NCI-H510A (cell line): Measurements from ENCODE around the gene GSDME.

ENCODE experiments used
- DNase-seq: peaks from one replicate; lab custom pipeline; 2025; lab: John Stamatoyannopoulos, UW

The GSDME gene

DNA sequence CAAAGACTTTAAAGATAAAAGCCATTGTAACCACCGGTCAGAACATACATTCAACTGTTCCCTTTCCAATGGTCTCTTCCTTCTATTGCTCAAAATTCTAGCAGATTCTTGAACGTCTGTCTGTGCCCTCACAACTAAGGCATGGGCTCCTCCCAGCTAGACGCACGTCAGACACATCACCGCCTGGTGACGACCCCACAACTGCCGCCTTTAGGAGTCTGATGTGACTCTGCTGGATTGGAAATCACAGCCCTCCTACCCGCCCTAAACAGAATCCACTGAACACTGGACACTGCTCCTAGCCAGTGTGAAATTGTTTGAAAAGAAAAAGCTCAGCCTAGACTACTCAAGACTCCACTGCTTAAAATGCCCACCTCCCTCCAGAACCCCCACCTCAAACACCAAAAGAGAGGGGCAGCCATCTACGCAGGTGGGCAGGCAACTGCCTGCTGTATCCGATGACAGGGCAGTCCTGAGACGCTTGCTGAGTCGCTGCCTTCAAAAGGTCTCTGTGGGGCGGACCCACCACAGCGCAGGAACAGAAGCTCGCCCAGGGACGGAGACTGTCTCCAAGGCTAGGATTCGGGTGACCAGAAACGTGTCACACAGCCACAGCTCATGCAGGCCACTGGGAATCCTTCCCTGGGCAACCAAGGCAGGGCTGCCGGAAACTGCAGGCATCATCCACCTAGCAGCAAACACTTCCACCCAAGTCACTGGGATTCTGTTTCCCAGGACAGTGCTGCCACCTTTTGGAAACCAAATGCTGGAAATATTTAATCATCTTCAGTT is 34.7 kb downstream of the GSDME start:
- DNase-seq, result no peak

DNA sequence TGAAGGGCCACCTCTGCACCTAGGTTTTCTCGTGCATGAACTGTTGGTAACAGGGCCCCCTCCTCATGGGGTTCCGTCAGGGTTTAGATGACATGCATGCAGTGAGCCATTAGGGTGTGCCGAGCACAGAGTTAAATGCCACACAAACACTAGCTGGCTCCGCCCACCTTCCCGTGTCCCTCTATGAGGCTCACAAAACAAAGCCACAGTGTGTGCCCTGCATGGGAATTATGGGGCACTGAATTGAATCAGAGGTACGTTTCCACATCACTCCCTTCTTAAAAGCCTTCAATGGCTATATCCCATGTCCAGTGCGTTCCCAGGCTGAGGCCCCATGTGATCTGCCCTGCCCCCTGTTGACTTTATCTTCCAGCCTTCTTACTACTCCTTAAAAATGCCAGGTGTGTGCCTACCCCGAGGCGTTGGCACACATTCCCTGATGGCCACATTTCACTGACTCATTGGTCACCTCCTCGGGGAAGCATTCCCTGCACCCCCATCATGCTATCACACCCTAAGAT is 35.7 kb downstream of the GSDME start:
- DNase-seq, result no peak

DNA sequence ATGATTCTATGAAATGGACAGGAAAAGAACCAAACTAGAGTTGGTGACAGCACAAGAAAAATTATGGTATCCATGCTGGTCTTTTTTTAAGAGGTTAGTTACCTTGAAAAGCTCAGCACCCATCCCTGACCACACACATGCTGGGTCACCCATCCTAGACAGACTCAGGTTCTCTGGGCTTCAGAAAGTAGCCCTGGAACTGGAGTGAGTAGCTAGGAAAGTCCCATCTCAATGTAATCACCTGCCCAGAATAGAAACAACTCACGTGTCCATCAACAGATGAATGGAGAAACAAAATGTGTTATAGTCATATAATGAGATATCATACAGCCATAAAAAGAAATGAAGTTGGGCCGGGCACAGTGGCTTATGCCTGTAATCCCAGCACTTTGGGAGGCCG is 37.0 kb downstream of the GSDME start:
- DNase-seq, result no peak

DNA sequence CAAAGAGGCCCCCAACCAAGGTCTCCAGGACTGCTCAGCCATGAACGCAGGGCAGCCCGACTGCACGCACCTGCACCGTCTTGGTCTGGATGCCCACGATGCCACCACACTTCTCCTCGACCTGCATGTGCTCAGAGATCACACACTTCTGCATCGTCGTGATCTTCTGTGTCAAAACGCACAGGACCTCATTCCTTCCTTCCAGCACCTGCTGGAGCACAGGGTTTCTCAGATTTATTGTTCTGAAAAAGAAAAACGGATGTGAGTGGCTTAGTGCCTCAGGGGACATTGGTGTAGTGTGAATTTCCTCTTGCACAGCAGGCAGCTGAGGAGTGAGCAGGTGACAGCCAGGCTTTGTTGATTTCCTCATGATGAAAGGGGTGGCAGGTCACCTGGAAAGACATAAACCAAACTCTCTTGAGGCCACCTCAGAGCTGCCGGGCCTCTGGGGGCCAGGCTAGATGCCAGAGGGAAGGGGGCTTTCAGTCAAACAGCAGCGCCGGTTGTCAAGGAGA is 38.2 kb downstream of the GSDME start:
- DNase-seq, result no peak

DNA sequence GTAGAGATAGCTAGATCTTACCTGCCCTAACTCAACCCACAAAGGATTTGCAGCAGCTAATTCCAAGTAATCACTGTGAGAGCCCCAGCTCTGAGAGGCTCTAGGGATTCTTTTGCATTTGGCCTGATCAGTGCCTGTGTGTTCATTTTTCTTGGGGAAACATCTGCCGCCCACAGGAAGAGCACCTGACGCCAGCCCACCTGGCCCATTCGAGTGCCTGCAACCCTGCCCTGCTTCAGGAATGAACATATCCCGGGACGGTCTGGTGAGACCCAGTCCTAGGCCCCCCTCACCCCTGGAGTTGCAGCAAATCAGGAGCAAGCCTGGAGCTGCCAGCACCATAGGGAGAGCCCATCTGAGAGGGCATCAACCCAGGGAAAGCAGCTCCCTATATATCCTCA is 38.8 kb downstream of the GSDME start:
- no peak for DNase-seq

DNA sequence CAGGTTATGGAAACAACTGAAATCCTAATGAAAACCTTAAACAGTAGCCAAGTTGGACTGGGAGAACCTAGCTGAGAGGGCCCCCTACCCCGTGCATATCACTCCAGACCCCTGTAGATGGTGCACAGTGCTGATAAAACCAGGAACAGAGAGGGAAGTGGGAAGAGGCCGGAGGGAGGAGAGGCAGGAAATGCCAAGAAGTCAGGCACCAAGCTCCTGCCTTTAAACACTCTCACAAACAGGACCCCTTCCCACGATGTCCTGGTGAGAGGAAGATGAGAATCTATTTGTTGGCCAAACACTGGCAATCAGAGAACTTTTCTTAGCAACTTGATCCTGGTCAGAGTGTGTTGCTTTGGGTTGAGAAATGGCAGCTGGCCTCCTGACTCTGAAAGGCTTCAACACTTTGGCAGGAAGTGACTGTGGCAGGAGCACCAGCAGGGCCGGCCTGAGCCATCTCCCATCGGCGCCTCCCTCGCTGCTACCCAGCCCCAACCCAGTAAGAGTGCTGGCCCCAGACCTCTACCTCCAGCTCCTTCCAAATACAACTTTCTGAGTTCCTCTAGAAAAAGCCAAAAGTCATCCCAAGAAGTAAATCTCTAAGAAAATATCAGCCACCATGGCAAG is 39.5 kb downstream of the GSDME start:
- no peak for DNase-seq

DNA sequence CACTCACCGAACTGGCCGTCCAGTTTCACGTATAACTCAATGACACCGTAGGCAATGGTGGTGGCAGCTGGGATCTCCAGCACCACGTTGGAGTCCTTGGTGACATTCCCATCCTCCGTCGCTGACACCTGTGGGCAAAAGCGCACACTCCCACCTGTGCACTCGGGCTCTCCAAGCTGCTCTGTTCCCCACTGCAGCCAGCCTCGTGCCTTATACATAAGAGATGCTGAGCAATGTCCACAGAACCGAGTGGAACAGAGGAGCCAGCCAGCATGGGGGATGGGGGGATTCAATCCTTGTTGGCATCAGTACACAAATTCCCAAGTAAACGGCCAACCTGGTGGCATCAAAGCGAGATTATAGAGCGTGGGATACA is 40.0 kb downstream of the GSDME start:
- DNase-seq, result no peak

DNA sequence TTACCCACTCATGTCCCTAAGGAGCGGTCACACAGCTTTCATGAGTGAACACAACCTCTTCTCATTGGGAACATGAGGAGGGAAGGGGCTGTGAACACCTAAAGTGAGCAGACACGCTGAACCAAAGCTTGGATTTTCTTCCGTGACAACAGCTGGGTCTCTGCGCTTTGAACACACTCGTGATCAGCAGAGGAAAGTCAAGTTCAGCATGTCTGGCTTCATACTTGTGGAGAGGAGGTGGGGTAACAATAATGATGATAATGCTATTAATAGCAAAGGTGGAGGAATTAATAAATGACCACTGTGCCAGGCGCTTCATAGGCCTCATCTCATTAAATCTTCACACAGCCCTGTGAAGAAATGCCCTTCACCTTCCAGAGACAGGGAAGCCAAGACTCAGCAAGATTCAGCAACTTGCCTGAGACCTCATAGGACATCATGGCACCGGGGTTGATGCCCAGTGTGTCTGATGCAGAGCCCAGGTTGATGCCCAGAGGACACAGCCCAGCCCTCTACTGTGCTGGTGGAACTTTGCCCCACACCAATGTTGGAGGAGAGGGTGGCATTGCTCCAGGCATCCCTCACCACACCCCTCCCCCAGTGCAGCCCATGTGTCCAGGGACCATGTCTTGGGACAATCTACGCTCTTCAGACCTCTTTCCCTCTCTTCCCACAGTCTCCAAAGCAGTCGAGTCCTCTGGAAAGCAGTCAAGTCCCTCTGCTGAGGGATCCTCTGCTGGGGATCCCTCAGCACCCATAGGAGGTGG is 40.6 kb downstream of the GSDME start:
- no peak for DNase-seq

DNA sequence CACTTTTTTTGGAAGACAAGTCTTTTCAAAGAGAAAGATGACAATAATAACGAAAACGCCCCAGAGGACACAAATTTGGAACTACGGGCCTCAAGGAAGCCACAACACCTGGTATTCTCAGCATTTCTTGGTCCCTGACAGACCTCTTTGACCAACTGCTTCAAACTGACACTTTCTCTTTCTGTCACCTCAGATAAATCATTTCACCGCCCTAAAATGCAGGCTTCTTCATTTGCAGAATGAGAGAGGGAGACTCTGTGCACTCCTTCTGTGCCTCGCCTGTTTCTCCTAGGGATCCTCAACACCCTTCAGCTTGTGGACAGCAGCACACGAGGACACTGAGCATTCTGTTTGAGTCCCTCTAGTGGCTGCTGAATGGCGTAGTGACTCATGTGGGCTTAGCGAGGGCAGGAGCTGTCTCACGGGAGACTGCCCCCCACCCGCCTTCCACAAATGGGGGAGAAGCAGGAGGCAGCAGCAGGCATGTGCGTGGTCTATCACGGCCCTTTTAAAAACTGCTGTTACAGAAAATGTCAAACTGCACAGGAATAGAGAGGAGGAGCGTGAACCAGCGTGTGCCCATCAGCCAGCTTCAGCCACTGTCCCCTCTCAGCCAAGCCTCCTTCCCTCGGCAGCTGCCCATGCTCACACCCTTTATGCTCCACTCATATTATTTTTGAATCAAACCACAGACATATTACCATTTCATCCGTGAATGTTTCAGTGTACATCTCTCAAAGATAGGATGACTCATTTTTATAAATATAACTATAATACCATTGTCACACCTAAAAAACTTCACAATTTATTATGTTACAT is 41.4 kb downstream of the GSDME start:
- no peak for DNase-seq

DNA sequence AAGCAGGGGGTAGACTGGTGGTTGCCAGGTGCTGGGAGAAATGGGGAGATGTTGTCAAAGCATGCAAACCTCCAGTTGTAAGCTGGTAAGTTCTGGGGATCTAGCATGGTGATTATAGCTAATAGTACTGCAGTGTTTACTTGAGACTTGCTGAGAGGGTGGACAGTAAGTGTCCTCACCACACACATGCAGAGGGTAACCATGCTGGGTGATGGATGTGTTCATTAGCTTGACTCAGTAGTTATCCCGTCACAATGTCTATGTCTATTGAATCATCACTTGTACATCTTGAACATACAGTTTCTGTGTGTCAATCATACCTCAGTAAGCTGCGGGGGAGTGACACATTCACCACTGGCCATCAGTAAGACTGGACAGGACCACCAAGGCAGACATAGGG is 42.1 kb downstream of the GSDME start:
- no peak for DNase-seq

DNA sequence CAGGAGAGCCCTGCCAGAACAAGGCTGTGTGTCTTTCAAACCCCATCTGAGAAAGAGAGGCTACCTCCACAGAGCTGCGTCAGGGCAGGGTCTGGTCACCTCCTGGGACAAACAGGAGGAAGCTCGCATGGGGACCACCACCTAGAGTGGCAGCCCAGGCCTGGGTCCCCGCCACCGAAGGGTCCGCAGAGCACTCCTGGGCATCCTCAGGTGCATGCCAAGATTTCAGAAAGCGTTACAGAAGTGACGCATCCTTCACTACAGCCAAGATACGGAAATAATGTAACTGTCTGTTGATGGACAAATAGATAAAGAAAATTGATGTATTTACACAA is 42.6 kb downstream of the GSDME start:
- DNase-seq, result no peak

DNA sequence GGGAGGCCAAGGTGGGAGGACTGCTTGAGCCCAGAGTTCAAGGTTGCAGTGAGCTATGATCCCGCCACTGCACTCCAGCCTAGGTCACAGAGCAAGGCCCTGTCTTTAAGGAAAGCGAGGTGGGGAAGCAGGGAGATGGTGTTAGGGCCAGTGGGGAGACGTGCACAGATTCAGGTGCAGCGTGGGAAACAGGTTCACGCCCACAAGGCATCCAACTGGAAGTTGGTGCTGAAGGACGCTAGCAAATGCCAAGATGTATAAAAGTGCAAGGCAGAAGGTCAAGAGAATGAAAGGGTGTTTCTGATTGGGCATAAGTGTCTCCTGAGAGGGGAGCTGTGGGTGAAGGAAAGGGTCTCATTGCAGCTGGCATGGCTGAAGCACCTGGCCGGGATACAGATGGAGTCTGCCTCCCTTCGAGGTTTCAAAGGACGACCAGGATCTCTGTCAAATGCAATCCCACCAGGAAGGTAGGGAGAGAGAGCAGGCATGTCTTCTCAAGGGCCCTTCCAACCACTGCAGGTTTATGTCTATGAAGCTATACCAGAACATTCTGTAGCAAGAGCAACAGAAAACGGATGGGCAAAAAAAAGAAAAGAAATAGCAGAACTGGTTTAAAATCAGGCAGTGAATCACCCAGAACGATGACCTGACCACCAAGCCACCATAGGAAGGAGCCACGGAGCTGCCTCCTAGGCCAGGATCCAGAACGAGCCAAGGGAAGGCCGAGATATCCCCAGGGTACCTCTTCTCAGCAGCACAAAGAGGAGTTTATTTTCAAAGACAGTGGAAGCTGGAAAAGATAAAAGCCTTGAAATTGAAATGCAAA is 43.2 kb downstream of the GSDME start:
- DNase-seq, result no peak

DNA sequence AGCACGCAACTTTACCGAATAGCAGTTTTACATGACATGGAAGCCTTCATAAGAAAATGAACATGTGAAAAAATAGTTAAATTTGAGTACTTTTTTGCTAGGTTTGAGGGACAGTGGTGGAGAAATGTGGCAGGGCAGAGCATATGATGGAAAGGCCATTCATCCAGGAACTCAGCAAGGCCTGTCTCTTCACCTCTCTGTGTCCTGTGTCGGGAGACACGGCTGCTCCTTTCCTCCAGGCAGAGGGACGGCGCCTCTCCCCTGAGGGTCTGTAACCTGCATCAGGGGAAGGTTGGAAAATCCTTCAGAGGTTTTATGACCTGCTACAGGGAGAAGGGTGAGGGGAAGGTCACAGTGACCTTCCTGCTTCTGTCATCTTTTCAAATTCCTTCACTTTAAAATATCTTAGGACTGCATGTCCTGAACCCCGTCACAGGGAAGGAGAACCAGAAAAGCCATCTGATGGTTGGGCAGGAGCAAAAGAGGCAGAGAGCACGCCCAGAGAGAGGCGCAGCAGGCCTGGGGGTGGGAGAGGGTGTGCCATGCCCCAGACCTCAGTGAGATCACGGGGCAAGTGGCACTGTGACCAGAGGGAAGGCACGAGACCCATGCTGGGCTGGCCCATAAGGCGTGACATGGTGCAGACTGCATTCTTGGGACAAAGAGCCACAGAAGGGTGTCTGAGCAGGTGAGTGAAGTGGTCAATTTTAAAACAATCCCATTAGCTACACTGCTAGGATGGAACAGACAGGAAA is 44.0 kb downstream of the GSDME start:
- no peak for DNase-seq

DNA sequence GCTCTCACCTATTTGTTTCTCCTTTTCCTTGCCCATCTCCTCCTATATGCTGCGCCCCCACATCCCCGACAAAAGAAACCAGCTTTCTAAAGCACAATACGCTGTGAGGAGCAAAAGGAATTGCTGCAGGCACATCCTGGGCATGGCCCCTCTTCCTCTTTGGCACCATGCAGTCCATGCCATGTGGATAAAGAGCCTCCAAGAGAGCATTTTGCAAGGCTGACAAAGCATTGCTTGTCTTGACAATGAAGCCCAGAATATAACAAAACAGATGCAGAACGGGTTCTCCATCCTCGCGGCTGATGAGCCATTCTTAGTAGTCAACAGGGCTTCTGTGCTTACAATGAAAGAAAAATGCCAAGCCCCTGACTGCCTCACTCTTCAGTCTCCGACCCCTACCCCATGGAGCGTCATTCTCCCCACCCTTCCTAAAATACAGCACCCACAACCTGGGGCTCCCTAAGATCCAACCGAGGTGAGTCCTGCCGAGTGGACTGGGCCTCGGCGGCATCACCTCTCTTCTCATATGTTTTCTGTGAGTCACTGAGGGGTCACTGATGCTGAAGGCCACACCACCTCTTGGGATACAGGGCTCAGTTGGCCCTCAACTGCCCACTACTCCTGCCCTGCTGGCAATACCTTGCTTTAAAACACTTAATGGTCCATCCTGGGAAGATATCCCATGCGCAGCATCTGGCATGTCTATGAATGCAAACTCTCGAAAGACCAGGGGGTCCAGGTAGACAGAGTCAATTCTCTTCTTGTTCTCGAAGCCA is 47.5 kb downstream of the GSDME start:
- DNase-seq, result no peak

DNA sequence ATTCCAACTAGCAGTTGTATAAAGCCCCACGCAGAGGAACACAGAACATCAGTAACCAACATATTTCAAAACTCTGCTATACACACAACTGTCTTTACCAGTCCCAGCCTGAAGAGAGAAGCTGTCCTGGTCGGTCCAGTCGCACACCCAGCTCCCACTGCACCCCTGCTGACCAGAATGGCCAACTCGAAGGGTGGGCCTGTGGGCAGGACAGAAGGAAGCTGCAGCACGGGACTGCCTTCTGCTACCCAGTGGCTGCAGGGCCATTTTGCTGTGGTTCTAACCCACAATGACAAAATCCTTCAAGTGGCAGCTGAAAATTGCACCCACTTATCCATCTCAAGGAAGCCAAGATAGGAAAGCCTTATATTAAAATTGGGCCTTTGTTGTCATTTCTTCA is 48.2 kb downstream of the GSDME start:
- no peak for DNase-seq

DNA sequence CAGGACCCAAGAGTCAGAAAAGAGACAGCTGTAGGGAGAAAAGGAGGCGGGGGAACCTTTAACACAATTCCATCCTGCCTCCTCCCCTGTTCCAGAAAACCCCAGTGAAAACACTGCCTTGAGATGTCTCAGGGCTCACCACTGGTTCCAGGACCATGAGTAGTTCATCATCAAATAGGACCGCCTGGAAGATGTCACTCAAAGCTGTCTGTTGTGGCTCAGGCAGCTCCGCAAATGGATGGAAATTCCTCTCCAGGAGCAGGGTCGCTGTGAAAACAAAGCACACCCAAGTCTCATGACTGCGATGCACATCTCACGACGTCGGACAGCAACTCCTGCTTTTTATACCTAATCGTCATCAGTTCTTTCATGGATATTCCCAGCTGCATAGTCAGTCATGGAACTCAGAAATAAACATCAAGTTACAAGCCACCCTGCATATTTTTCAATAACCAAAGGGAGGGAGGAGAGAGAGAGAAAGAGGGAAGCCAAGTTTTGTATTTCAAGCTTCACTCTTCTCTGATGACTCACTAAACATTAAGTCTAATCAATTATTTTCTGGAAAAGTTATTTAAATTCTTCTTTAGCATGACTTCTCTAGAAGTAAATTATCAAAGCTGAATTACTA is 49.2 kb downstream of the GSDME start:
- no peak for DNase-seq

DNA sequence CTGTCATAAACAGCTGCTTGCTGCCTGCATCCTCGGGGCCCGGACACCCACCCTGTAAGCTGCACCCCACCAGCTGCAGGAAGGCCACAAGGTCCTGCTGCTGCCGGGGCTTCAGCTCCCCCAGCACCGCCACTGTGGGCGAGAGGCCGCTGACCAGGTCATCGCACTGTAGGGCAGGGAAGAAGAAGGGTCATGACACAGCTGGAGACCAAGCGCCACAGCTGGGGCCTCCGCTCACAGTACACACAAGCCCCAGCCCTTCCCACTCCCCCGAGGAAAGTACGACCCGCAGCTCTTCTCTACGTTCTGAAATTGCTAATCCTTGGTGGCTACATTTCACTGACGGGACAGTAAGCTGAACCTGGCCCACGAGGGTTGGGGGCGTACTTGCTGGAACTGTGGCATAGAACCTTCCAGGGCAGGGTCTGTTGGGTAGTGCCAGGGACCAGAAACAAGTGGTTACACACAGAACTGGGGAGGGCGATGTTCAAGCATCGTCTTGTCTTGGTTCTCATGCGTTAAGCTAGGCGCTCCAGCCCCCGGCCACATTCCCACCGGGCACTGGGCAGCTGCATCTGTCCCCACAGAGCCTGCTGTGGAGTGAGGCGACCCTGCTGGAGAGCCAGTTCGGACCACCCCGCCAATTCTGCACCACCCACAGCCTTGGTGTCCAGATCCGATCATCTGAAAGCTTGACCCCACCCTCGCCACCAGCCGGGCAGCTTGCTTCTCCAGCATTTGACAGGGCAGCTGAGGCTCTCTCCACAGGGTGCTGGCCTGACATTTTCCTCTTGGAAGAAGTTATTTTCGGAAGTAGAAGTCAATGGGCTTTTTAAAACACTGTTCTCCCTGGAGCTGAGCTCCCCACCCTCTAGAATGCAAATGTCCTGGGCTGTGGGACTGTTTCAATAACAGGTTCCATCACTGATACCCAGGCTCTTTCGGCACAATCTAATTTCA is 50.8 kb downstream of the GSDME start:
- no peak for DNase-seq

DNA sequence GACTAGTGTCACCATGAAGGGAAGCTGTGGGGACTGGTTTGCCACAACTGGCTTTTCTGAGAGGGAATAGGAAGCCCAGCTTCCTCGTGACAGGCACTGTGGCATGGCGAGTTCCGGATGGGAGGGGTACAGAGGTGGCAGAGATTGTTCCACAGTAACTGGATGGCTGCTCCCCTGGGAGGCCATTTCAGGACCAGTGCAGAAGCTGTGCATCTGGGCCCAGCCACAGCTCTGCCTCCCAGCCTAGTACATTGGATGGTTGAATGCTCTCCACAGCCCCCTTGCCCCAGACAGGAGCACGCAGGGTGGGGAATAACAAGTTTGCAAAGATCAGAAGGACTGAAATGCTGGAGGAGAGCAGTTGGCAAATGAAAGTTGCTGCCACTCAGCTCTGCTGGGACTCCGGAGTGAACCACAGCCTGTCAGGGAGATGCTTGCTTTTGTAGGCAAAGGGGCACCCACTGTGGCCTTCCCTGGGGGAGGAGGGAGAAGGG is 51.8 kb downstream of the GSDME start:
- DNase-seq, result no peak
